Thoracic aorta (tissue), 2 donors: ENCODE measurements around the gene TMEM208. TPM values are rescaled to one million over a fixed set of nuclear protein-coding genes. Genes with fewer than 3 reads are reported as not detected.

Source experiments
- ATAC-seq: fragments of 150-250 bp; one replicate; pipeline ENCODE4 v1.8.0; 2017; ENCODE audit warnings: low read depth; ENCODE audit not compliant: insufficient number of reproducible peaks, low FRiP score
- DNase-seq: peaks from one replicate; pipeline ENCODE4 v3.0.0-alpha.2; 2020; ENCODE audit warnings: low spot score
- H3K27ac ChIP-seq, 2 donors: fragments of 200-600 bp; sonication (generic); 1 replicate in 1 of 2; 2 replicates in 1 of 2; pipeline ENCODE4 v1.5.1; 2016; ENCODE audit warnings: mild to moderate bottlenecking in 2 of 2, moderate library complexity in 2 of 2
- H3K27me3 ChIP-seq: fragments of 200-600 bp; sonication (generic); replicated peaks from 2 replicates; pipeline ENCODE4 v1.6.0; 2016; ENCODE audit warnings: mild to moderate bottlenecking; ENCODE audit not compliant: insufficient read depth
- H3K36me3 ChIP-seq: fragments of 200-600 bp; sonication (generic); one replicate; pipeline ENCODE4 v1.5.1; 2016
- H3K4me1 ChIP-seq, 2 donors: fragments of 200-600 bp; sonication (generic); 1 replicate in 1 of 2; 2 replicates in 1 of 2; pipeline versions ENCODE4 v1.5.1 to v1.6.0; 2016; ENCODE audit warnings: low read depth in 2 of 2, mild to moderate bottlenecking in 1 of 2; ENCODE audit not compliant: control insufficient read depth in 1 of 2
- H3K4me3 ChIP-seq: fragments of 200-600 bp; sonication (generic); 2 replicates; pipeline ENCODE4 v1.5.1; 2016; ENCODE audit warnings: mild to moderate bottlenecking
- H3K9me3 ChIP-seq: fragments of 200-600 bp; sonication (generic); 2 replicates; pipeline ENCODE4 v1.5.1; 2016
- CTCF ChIP-seq: fragments of 200-600 bp; sonication (generic); IDR thresholded peaks from one replicate; pipeline ENCODE4 v1.5.1; 2019; ENCODE audit warnings: antibody characterized with exemption
- total RNA-seq, 2 donors: library from RNA; depleted of rRNA; stranded (reverse); fragments of >200 nt; gene quantifications; one replicate each; pipeline versions ENCODE4 v1.1.0 to v1.2.3, GENCODE V29; 2016

Gene TMEM208
- total RNA-seq, 2 donors from 2014 or later: 21.2 to 32.2 TPM

DNA sequence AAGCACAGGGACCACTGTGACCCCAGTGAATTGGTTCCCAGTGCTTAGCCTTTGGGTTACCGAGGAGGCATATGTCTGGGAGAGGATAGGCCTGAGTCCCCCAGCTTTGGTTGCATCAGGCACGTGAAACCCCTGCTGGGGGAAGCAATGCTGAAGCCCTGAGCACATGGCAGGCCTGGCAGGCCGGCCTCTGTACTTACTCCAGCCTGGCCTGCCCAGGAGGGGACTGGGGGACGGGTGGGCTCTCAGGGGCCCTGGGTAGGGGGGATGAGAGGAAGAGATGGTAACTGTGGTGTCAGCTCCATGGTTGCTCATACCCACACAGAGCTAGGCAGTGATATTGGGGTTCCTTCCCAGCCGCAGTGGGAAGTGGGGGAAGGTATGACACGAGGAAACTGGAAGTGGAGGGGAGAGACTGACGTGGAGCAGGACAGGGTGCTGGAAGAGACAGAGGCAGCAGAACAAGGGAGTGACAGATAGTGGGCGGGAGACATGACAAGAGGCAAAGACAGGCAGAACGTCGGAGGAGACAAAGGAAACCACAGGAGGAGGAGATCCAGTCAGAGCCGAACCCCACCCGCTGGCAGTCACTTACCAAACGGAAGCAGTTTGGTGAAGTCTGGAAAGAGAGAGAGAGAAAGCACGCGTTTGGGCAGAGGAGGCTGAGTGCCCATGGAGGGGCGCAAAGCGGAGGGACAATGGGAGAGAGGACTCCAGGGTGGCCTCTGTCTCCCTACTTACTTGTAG, 9.1 kb downstream of the TMEM208 start:
- DNase-seq: no peak
- H3K9me3 ChIP-seq: no peaks in the 10 kb centered on the region
- no peak overlapping the region for H3K27ac ChIP-seq
- no peak for ATAC-seq
- no peak for TF ChIP-seq CTCF
- peaks cover 48% of the 10 kb centered on the region for H3K36me3 ChIP-seq
- H3K27me3 ChIP-seq: no peaks in the 10 kb centered on the region
- peaks cover 4 to 11% of the 10 kb centered on the region in 2 donors for H3K4me1 ChIP-seq
- no peak overlapping the region for H3K4me3 ChIP-seq

- peaks cover 41% of the 10 kb centered on the region for H3K36me3 ChIP-seq
- no peaks in the 10 kb centered on the region for H3K27me3 ChIP-seq
- no peak for TF ChIP-seq CTCF
- ATAC-seq: no peak
- no peak overlapping the region for H3K27ac ChIP-seq
- no peak overlapping the region for H3K4me3 ChIP-seq
- H3K4me1 ChIP-seq: peaks cover 11 to 19% of the 10 kb centered on the region in 2 donors
- H3K9me3 ChIP-seq: no peaks in the 10 kb centered on the region
- no peak for DNase-seq
Observed at GRCh38 chr16:67236563-67237395, 9.8 kb downstream of the TMEM208 start.

- no peak for DNase-seq
- no peak for TF ChIP-seq CTCF
- Histone ChIP-seq H3K4me1 (peaks cover 11 to 21% of the 10 kb centered on the region in 2 donors), H3K4me3 (no peak overlapping the region), H3K27me3 (no peaks in the 10 kb centered on the region), H3K27ac (no peak overlapping the region), H3K36me3 (peaks cover 39% of the 10 kb centered on the region), H3K9me3 (no peaks in the 10 kb centered on the region)
- ATAC-seq: no peak
Observed at GRCh38 chr16:67237396-67238277, 10.7 kb downstream of the TMEM208 start.

DNA sequence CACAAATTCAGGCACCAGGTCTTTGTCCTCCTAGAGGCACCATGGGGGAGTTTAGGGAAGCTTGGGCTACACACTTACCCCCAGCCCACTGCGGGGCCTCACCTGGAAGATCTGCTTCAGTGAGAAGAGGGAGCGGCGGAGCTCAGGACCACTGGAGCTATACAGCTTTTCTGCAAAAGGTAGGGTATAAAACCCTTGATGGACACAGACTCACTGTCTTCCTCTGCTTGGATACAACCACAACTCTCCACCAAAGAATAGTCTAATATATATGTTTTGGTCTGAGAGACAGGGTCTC, 11.3 kb downstream of the TMEM208 start:
- no peak overlapping the region for H3K4me3 ChIP-seq
- H3K36me3 ChIP-seq: peaks cover 38% of the 10 kb centered on the region
- ATAC-seq (no peak), DNase-seq (no peak)
- H3K4me1 ChIP-seq: peaks cover 11 to 21% of the 10 kb centered on the region in 2 donors
- no peaks in the 10 kb centered on the region for H3K9me3 ChIP-seq
- H3K27ac ChIP-seq: no peak overlapping the region
- no peak for TF ChIP-seq CTCF
- H3K27me3 ChIP-seq: no peaks in the 10 kb centered on the region
